ENCODE results near the gene KDM7A.

DNA sequence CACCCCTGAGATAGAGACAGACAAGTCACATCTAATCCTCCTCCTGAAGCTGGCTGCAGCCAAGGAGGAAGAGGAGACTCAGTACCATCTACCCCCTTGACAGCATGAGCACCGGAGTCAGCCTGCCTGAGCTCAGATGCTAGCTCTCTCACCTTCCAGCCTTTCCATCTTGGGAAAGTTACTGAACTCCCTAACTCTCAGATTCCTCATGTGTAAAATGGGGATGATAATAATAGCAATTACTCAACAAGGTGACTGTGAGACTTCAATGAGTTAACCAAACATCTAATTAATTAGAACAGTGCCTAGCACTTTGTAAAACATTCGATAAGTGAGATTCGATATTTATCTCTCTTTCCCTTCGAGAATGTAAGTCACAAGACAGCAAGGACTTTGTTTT lies 6.4 kb downstream of the KDM7A start:
- TF ChIP-seq, protein P1, sequence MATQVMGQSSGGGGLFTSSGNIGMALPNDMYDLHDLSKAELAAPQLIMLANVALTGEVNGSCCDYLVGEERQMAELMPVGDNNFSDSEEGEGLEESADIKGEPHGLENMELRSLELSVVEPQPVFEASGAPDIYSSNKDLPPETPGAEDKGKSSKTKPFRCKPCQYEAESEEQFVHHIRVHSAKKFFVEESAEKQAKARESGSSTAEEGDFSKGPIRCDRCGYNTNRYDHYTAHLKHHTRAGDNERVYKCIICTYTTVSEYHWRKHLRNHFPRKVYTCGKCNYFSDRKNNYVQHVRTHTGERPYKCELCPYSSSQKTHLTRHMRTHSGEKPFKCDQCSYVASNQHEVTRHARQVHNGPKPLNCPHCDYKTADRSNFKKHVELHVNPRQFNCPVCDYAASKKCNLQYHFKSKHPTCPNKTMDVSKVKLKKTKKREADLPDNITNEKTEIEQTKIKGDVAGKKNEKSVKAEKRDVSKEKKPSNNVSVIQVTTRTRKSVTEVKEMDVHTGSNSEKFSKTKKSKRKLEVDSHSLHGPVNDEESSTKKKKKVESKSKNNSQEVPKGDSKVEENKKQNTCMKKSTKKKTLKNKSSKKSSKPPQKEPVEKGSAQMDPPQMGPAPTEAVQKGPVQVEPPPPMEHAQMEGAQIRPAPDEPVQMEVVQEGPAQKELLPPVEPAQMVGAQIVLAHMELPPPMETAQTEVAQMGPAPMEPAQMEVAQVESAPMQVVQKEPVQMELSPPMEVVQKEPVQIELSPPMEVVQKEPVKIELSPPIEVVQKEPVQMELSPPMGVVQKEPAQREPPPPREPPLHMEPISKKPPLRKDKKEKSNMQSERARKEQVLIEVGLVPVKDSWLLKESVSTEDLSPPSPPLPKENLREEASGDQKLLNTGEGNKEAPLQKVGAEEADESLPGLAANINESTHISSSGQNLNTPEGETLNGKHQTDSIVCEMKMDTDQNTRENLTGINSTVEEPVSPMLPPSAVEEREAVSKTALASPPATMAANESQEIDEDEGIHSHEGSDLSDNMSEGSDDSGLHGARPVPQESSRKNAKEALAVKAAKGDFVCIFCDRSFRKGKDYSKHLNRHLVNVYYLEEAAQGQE (IDR thresholded peaks at IDR 0.05; ENCODE audit: insufficient replicate concordance, low read depth): no peak
- TF ChIP-seq, protein P2, sequence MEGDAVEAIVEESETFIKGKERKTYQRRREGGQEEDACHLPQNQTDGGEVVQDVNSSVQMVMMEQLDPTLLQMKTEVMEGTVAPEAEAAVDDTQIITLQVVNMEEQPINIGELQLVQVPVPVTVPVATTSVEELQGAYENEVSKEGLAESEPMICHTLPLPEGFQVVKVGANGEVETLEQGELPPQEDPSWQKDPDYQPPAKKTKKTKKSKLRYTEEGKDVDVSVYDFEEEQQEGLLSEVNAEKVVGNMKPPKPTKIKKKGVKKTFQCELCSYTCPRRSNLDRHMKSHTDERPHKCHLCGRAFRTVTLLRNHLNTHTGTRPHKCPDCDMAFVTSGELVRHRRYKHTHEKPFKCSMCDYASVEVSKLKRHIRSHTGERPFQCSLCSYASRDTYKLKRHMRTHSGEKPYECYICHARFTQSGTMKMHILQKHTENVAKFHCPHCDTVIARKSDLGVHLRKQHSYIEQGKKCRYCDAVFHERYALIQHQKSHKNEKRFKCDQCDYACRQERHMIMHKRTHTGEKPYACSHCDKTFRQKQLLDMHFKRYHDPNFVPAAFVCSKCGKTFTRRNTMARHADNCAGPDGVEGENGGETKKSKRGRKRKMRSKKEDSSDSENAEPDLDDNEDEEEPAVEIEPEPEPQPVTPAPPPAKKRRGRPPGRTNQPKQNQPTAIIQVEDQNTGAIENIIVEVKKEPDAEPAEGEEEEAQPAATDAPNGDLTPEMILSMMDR (IDR thresholded peaks at IDR 0.05; ENCODE audit: insufficient read depth, low read length): no peak
- TF ChIP-seq GABPA (IDR thresholded peaks at IDR 0.05; ENCODE audit: low read depth) (no peak), SPI1 (IDR thresholded peaks at IDR 0.05; ENCODE audit: borderline replicate concordance, low read depth) (no peak)
